GM18951 (cell line): ENCODE results near the gene ZNF280B.
"Not testable (repeated sequence)": the region's sequence is repeated elsewhere in the genome, so short reads cannot be mapped to it uniquely, and the experiment has no call there.

Source experiments
- POLR2A ChIP-seq: IDR thresholded peaks from 4 replicates; pipeline ENCODE4 v1.6.1; 2011; ENCODE audit warnings: mild to moderate bottlenecking; ENCODE audit not compliant: insufficient read length, insufficient read depth; ENCODE audit errors: extremely low read depth
- in situ Hi-C: fragments of 300-500 bp; cut with MboI; formaldehyde crosslinking; loops from one replicate; pipeline ENCODE4 v1.12.0; 2022; ENCODE audit warnings: low sequenced_read_pairs, mixed read lengths, inconsistent platforms; ENCODE audit not compliant: unreplicated experiment

The ZNF280B gene

DNA sequence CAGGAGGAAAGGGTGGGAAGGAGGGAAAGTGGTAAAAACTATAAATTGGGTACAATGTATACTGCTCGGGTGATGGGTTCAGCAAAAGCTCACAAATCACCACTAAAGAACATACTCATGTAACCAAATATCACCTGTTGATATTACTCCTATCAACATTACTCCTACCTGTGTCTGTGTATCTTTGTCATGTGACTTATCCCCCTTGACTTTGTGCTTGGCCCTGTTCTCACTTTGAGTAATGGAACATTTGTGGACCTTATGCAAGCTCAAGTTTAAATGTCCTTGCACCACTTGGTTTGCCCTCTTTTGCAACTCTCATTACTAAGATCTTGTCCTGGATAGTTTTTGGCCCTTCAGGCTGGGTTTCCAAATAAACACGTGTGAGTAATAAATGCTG lies 39.0 kb downstream of the ZNF280B start:
- in situ Hi-C loops: no loop called here
- no peak for TF ChIP-seq POLR2A

DNA sequence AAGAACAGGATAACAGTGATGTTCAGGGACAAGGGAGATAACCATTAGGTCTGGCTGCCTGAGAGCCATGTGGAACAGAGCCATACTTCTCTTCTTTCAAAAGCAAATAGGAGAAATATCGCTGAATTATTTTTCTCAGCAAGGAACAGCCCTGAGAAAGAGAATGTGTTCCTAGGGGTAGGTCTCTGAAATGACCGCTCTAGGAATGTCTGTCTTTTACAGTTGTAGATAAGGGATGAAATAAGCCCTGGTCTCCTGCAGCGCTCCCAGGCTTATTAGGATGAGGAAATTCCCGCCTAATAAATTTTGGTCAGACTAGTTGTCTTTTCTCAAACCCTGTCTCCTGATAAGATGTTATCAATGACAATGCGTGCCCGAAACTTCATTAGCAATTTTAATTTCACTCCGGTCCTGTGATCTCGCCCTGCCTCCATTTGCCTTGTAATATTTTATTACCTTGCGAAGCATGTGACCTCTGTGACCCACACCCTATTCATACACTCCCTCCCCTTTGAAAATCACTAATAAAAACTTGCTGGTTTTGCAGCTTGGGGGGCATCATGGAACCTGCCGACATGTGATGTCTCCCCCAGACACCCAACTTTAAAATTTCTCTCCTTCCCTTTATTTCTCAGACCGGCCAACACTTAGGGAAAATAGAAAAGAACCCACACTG lies 39.6 kb downstream of the ZNF280B start:
- in situ Hi-C loops: not testable (repeated sequence)

GRCh38 chr22:22467112-22467511 lies 41.4 kb downstream of the ZNF280B start:
- in situ Hi-C loops: no loop called here

GRCh38 chr22:22465782-22466181 lies 42.8 kb downstream of the ZNF280B start:
- no peak for TF ChIP-seq POLR2A
- in situ Hi-C loops: no loop called here

More at GRCh38 chr22:22467112-22467511, 41.4 kb downstream of the ZNF280B start:
- TF ChIP-seq POLR2A: no peak

DNA sequence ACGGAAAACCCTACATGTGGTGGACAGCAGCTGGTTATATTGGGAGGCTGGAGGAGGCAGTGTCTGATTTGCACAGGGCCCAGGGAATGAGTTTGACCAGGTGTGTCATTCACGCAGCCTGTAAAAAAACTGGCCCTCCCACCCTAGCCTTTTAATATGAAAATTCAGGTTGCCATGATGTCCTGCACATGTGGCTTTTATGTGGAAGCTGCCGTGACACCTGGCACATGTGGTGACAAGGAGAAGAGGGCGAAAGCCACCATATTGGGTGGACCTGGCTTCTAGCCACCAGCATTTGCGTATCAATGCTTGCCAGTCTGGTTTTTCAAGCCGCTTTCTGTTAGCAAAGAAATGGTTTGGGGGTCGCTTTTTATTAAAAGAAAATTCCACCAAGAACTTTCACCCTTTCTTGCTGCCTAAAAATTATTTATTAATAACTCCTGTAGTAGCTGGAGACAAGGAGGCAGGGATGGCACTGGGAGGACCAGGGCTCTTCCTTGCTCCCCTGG lies 43.4 kb downstream of the ZNF280B start:
- no peak for TF ChIP-seq POLR2A
- in situ Hi-C loops: no loop called here

GRCh38 chr22:22464541-22465054 lies 43.9 kb downstream of the ZNF280B start:
- in situ Hi-C loops: no loop called here
- no peak for TF ChIP-seq POLR2A

DNA sequence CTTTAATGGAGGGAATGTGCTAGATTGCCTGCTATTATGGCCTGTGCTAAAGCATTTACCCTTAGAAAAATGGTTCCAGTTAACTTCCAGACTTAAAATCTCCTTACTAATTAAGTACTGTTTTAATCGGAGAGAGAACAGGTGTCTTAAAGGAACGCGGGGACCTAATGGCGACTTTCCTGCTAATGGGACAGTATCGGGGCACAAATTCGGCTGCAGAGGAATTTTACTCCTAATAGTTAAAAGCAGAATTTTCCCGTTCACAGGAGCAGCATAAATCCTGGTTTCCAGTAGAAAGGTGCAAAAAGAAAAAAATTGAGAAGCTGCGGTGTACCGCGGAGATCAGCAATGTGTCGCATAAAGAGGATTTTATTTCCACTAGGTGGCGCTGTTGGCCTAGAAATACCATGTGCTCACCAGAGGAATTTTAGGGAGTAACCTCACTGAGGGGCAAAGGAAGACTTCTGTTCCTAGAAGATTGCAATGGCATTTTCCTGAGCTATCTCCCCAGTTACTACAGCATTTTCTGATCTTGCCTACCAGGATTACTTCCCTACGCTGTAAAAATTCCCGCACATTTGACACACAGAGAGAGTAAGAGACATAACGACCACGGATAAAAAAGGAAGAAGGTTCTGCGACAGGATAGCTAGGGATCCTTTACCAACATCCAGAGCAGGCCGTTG lies 44.5 kb downstream of the ZNF280B start:
- in situ Hi-C loops: no loop called here
- TF ChIP-seq POLR2A: no peak

GRCh38 chr22:22462813-22463567 lies 45.6 kb downstream of the ZNF280B start:
- in situ Hi-C loops: no loop called here
- no peak for TF ChIP-seq POLR2A

- in situ Hi-C loops: no loop called here
- no peak for TF ChIP-seq POLR2A
Measured at GRCh38 chr22:22461583-22461982, 47.0 kb downstream of the ZNF280B start.

DNA sequence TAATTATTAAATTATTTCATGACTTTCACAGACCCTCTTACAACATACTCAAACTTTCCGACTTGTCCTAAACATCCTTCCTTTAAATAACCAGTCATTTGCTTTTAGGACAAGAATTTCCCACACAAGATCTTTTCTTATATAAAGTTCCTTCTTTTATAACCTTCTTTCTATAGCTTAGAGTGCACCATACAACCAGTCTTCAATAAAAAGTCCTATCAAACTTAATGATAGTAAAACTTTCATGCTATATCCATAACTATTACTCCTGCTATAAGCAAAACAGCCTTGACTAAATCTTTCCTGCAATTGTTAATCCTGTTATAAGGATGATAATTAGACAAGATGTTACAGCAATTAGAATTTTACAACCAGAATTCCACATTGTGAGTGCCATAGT lies 47.4 kb downstream of the ZNF280B start:
- in situ Hi-C loops: no loop called here

GRCh38 chr22:22460635-22461034 lies 47.9 kb downstream of the ZNF280B start:
- TF ChIP-seq POLR2A: no peak
- in situ Hi-C loops: no loop called here

More for the DNA sequence above, 47.4 kb downstream of the ZNF280B start:
- no peak for TF ChIP-seq POLR2A

DNA sequence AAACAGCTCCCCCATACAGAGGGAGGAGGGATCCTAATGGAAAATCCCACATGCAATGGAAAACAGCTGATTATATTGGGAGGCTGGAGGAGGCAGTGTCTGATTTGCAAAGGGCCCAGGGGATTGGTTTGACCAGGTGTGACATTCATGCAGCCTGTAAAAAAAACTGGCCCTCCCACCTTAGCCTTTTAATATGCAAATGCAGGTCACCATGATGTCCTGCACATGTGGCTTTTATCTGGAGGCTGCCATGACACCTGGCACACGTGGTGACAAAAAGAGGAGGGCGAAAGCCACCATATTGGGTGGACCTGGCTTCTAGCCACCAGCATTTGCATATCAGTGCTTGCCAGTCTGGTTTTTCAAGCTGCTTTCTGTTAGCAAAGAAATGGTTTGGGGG lies 48.5 kb downstream of the ZNF280B start:
- TF ChIP-seq POLR2A: no peak
- in situ Hi-C loops: no loop called here

GRCh38 chr22:22458896-22459588 lies 49.5 kb downstream of the ZNF280B start:
- no peak for TF ChIP-seq POLR2A

More at GRCh38 chr22:22458896-22459588, 49.5 kb downstream of the ZNF280B start:
- in situ Hi-C loops: no loop called here
